Measurements from ENCODE around the gene GTF2H3. TPM values are rescaled to one million over a fixed set of nuclear protein-coding genes. Genes with fewer than 3 reads are reported as not detected.
A peak's percentile ranks its signal among the peaks of the same experiment; 100 is the strongest.

Gene GTF2H3
- total RNA-seq (2014; rRNA removed; shearing (Covaris generic)): 19.6 and 27.7 TPM in 2 replicates
- polyA plus RNA-seq (2016; fragmentation: Nextera tagmentation; extraction: Ambion mirVana): 10.5 and 11.1 TPM in 2 replicates
- long read RNA-seq, partial matches to known transcripts: 0 of 11 reads
- long read RNA-seq, other reads (novel, unspliced or antisense): 6 of 11 reads

DNA sequence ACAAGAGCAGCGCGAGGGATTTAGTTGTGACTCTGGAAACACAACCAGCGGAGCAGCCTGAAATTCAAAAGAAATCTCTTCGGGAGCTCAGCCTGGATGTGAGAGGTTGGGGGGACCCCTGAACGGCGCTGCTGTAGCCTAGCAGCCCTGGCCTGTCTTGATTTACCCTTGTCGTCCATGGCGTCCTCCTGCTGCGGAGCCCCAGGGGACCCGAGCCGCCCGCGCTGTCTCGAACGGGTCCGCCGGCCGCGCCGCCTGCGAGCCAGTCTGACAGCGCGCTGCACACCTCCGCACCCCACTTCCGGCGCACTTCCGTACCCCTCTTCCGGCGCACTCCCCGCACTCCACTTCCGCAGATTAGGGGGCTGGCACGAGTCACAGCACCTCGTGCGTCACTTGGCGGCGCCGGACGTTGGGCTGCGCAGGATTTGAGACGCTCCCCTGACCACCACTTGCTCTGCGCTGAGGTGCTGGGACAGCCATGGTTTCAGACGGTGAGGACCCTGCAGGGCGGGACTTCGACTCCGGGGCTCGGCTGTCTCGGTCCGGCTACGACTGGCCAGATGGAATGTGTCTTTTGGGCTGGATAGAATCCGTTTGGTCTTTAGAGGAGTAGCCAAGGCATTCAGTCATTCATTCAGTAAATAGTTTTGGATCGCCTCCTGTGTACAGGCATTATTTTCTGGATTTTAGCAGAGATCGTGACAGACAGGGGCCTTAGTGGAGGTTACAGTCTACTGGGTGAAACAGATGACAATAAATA, at the start of gene GTF2H3, which contains the start of gene EIF2B1:
TSS of gene GTF2H3 (plus strand) at position 451 of the 763 bp plus-strand sequence. CDS start at position 482, 31 bp downstream.
TSS of gene EIF2B1 (minus strand) at position 308 of the 763 bp plus-strand sequence. CDS start at position 179, 129 bp downstream.
- H2AFZ ChIP-seq: peak within 1 kb of the TSS; percentile 97
- peak within 1 kb of the TSS; percentile 100 for H3K4me2 ChIP-seq
- H3K9me3 Mint-ChIP-seq: no peaks in the 10 kb centered on the region; the same call in 2 of the 3 replicates
- H3K4me1 ChIP-seq (ENCODE audit: insufficient read depth): peaks cover 5% of the 10 kb centered on the region
- H3K36me3 ChIP-seq (ENCODE audit: insufficient read depth): 0 out of 2 replicates have a peak, but pooled peaks cover 8% of the 10 kb centered on the region
- H3K79me2 ChIP-seq (replicated peaks; ENCODE audit: insufficient read depth): peaks cover 22% of the 10 kb centered on the region
- H3K4me3 ChIP-seq: peak within 1 kb of the TSS; percentile 72
- H3K36me3 Mint-ChIP-seq (ENCODE audit: low read depth): peaks cover 27% of the 10 kb centered on the region
- ATAC-seq: peak; percentile 99
- DNase-seq (ENCODE audit: low spot score): peak; percentile 99
- peak within 1 kb of the TSS; percentile 98 for H3K4me3 Mint-ChIP-seq
- peaks cover 6% of the 10 kb centered on the region for H3K4me1 Mint-ChIP-seq
- H3K27me3 ChIP-seq (ENCODE audit: insufficient read depth): no peaks in the 10 kb centered on the region
- peaks cover 9% of the 10 kb centered on the region for H3K27me3 Mint-ChIP-seq (ENCODE audit: insufficient read depth, low read depth, poor library complexity)
- H3K27ac ChIP-seq (ENCODE audit: low read depth): peak within 1 kb of the TSS; percentile 85
- TF ChIP-seq EZH2phosphoT487 (IDR thresholded peaks at IDR 0.05; ENCODE audit: unreplicated experiment): no peak
- TF ChIP-seq, protein P1, sequence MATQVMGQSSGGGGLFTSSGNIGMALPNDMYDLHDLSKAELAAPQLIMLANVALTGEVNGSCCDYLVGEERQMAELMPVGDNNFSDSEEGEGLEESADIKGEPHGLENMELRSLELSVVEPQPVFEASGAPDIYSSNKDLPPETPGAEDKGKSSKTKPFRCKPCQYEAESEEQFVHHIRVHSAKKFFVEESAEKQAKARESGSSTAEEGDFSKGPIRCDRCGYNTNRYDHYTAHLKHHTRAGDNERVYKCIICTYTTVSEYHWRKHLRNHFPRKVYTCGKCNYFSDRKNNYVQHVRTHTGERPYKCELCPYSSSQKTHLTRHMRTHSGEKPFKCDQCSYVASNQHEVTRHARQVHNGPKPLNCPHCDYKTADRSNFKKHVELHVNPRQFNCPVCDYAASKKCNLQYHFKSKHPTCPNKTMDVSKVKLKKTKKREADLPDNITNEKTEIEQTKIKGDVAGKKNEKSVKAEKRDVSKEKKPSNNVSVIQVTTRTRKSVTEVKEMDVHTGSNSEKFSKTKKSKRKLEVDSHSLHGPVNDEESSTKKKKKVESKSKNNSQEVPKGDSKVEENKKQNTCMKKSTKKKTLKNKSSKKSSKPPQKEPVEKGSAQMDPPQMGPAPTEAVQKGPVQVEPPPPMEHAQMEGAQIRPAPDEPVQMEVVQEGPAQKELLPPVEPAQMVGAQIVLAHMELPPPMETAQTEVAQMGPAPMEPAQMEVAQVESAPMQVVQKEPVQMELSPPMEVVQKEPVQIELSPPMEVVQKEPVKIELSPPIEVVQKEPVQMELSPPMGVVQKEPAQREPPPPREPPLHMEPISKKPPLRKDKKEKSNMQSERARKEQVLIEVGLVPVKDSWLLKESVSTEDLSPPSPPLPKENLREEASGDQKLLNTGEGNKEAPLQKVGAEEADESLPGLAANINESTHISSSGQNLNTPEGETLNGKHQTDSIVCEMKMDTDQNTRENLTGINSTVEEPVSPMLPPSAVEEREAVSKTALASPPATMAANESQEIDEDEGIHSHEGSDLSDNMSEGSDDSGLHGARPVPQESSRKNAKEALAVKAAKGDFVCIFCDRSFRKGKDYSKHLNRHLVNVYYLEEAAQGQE (IDR thresholded peaks at IDR 0.05; ENCODE audit: unreplicated experiment): no peak
- TF ChIP-seq, protein P2, sequence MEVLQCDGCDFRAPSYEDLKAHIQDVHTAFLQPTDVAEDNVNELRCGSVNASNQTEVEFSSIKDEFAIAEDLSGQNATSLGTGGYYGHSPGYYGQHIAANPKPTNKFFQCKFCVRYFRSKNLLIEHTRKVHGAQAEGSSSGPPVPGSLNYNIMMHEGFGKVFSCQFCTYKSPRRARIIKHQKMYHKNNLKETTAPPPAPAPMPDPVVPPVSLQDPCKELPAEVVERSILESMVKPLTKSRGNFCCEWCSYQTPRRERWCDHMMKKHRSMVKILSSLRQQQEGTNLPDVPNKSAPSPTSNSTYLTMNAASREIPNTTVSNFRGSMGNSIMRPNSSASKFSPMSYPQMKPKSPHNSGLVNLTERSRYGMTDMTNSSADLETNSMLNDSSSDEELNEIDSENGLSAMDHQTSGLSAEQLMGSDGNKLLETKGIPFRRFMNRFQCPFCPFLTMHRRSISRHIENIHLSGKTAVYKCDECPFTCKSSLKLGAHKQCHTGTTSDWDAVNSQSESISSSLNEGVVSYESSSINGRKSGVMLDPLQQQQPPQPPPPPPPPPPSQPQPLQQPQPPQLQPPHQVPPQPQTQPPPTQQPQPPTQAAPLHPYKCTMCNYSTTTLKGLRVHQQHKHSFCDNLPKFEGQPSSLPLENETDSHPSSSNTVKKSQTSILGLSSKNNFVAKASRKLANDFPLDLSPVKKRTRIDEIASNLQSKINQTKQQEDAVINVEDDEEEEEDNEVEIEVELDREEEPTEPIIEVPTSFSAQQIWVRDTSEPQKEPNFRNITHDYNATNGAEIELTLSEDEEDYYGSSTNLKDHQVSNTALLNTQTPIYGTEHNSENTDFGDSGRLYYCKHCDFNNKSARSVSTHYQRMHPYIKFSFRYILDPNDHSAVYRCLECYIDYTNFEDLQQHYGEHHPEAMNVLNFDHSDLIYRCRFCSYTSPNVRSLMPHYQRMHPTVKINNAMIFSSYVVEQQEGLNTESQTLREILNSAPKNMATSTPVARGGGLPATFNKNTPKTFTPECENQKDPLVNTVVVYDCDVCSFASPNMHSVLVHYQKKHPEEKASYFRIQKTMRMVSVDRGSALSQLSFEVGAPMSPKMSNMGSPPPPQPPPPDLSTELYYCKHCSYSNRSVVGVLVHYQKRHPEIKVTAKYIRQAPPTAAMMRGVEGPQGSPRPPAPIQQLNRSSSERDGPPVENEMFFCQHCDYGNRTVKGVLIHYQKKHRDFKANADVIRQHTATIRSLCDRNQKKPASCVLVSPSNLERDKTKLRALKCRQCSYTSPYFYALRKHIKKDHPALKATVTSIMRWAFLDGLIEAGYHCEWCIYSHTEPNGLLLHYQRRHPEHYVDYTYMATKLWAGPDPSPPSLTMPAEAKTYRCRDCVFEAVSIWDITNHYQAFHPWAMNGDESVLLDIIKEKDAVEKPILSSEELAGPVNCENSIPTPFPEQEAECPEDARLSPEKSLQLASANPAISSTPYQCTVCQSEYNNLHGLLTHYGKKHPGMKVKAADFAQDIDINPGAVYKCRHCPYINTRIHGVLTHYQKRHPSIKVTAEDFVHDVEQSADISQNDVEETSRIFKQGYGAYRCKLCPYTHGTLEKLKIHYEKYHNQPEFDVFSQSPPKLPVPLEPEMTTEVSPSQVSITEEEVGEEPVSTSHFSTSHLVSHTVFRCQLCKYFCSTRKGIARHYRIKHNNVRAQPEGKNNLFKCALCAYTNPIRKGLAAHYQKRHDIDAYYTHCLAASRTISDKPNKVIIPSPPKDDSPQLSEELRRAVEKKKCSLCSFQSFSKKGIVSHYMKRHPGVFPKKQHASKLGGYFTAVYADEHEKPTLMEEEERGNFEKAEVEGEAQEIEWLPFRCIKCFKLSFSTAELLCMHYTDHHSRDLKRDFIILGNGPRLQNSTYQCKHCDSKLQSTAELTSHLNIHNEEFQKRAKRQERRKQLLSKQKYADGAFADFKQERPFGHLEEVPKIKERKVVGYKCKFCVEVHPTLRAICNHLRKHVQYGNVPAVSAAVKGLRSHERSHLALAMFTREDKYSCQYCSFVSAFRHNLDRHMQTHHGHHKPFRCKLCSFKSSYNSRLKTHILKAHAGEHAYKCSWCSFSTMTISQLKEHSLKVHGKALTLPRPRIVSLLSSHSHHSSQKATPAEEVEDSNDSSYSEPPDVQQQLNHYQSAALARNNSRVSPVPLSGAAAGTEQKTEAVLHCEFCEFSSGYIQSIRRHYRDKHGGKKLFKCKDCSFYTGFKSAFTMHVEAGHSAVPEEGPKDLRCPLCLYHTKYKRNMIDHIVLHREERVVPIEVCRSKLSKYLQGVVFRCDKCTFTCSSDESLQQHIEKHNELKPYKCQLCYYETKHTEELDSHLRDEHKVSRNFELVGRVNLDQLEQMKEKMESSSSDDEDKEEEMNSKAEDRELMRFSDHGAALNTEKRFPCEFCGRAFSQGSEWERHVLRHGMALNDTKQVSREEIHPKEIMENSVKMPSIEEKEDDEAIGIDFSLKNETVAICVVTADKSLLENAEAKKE (CRISPR knock-in tag; IDR thresholded peaks at IDR 0.05): no peak
- no peak for TF ChIP-seq EZH2 (IDR thresholded peaks at IDR 0.05; ENCODE audit: low read depth, unreplicated experiment)
- TF ChIP-seq CREB1 (CRISPR knock-in tag; IDR thresholded peaks at IDR 0.05; ENCODE audit: low read depth): peak; percentile 99
- TF ChIP-seq POLR2AphosphoS5 (IDR thresholded peaks at IDR 0.05; ENCODE audit: low read depth): peak; percentile 99
- no peak for TF ChIP-seq NANOG (IDR thresholded peaks at IDR 0.05; ENCODE audit: borderline replicate concordance)
- no peak for TF ChIP-seq JUNB (IDR thresholded peaks at IDR 0.05; ENCODE audit: unreplicated experiment)
- TF ChIP-seq, protein P3, sequence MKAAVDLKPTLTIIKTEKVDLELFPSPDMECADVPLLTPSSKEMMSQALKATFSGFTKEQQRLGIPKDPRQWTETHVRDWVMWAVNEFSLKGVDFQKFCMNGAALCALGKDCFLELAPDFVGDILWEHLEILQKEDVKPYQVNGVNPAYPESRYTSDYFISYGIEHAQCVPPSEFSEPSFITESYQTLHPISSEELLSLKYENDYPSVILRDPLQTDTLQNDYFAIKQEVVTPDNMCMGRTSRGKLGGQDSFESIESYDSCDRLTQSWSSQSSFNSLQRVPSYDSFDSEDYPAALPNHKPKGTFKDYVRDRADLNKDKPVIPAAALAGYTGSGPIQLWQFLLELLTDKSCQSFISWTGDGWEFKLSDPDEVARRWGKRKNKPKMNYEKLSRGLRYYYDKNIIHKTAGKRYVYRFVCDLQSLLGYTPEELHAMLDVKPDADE (IDR thresholded peaks at IDR 0.05): peak; percentile 96
- TF ChIP-seq ZNF114 (CRISPR knock-in tag; IDR thresholded peaks at IDR 0.05): no peak
- TF ChIP-seq, protein P4, sequence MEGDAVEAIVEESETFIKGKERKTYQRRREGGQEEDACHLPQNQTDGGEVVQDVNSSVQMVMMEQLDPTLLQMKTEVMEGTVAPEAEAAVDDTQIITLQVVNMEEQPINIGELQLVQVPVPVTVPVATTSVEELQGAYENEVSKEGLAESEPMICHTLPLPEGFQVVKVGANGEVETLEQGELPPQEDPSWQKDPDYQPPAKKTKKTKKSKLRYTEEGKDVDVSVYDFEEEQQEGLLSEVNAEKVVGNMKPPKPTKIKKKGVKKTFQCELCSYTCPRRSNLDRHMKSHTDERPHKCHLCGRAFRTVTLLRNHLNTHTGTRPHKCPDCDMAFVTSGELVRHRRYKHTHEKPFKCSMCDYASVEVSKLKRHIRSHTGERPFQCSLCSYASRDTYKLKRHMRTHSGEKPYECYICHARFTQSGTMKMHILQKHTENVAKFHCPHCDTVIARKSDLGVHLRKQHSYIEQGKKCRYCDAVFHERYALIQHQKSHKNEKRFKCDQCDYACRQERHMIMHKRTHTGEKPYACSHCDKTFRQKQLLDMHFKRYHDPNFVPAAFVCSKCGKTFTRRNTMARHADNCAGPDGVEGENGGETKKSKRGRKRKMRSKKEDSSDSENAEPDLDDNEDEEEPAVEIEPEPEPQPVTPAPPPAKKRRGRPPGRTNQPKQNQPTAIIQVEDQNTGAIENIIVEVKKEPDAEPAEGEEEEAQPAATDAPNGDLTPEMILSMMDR (conservative IDR thresholded peaks at IDR 0.05; ENCODE audit: low read depth in 2 of 2): no peak
- TF ChIP-seq ZNF331 (CRISPR knock-in tag; IDR thresholded peaks at IDR 0.05; ENCODE audit: low read depth): no peak
- no peak for TF ChIP-seq STAT1 (IDR thresholded peaks at IDR 0.05; ENCODE audit: unreplicated experiment)
- H3K27ac Mint-ChIP-seq: peak within 1 kb of the TSS; percentile 99
- H4K20me1 ChIP-seq (replicated peaks; ENCODE audit: insufficient read depth): peaks cover 1% of the 10 kb centered on the region
- H3K9me2 ChIP-seq (ENCODE audit: insufficient read depth): no peaks in the 10 kb centered on the region
- H3F3A ChIP-seq (replicated peaks; ENCODE audit: low read depth): 0 out of 2 replicates have a peak, but pooled peaks cover 2% of the 10 kb centered on the region

Data from GM23338 (cell line).